HG03064 (cell line): Measurements from ENCODE around the gene LILRA6.
"Not testable (repeated sequence)": the region's sequence is repeated elsewhere in the genome, so short reads cannot be mapped to it uniquely, and the experiment has no call there.

ENCODE experiments used
- ATAC-seq: cut with Tn5 transposase; IDR thresholded peaks from one replicate; pipeline ENCODE4 v1.9.1; 2021; ENCODE audit warnings: low read depth; ENCODE audit not compliant: unreplicated experiment

The LILRA6 gene

GRCh38 chr19:54268936-54269335 lies 26.3 kb upstream of the LILRA6 start:
- no peak for ATAC-seq

GRCh38 chr19:54266133-54266532 lies 23.5 kb upstream of the LILRA6 start:
- ATAC-seq = no peak

GRCh38 chr19:54262470-54262869 lies 19.9 kb upstream of the LILRA6 start:
- ATAC-seq = no peak

GRCh38 chr19:54262066-54262465 lies 19.5 kb upstream of the LILRA6 start:
- ATAC-seq = no peak

GRCh38 chr19:54257116-54257480 lies 14.5 kb upstream of the LILRA6 start, which contains the start of gene LILRB5:
TSS of gene LILRB5 (minus strand) at chr19:54257273. CDS start at chr19:54257193, 80 bp downstream.
- ATAC-seq = no peak

- no peak for ATAC-seq
Measured at GRCh38 chr19:54256250-54257115, 13.9 kb upstream of the LILRA6 start.

- ATAC-seq = no peak
Measured at GRCh38 chr19:54255105-54255775, 12.7 kb upstream of the LILRA6 start.

GRCh38 chr19:54254195-54254906 lies 11.8 kb upstream of the LILRA6 start:
- no peak for ATAC-seq

- ATAC-seq = no peak
Measured at GRCh38 chr19:54253331-54254194, 11.0 kb upstream of the LILRA6 start.

GRCh38 chr19:54252845-54253244 lies 10.3 kb upstream of the LILRA6 start:
- no peak for ATAC-seq

GRCh38 chr19:54252243-54252642 lies 9.7 kb upstream of the LILRA6 start:
- no peak for ATAC-seq

- ATAC-seq = no peak
Measured at GRCh38 chr19:54248016-54248601, 5.5 kb upstream of the LILRA6 start.

- ATAC-seq = no peak
Measured at GRCh38 chr19:54247106-54247930, 4.7 kb upstream of the LILRA6 start.

- ATAC-seq = no peak
Measured at GRCh38 chr19:54245936-54246335, 3.3 kb upstream of the LILRA6 start.

GRCh38 chr19:54243809-54244208 lies 1.2 kb upstream of the LILRA6 start:
- ATAC-seq = not testable (repeated sequence)

GRCh38 chr19:54242234-54242633 lies 356 bp downstream of the LILRA6 start:
- not testable (repeated sequence) for ATAC-seq

- ATAC-seq = not testable (repeated sequence)
Measured at GRCh38 chr19:54240372-54241336, 1.9 kb downstream of the LILRA6 start.
